Heart left ventricle (tissue), 13 donors: Measurements from ENCODE around the gene ATXN1.

Experiments used
- CTCF ChIP-seq, 12 donors: fragments of 200-600 bp; sonication (generic) in 4 of 12; IDR thresholded peaks; one replicate each; pipeline versions ENCODE4 v1.5.0 to v1.8.0; 2018 to 2022; ENCODE audit warnings: antibody characterized with exemption in 12 of 12, mild to moderate bottlenecking in 5 of 12
- POLR2A ChIP-seq, 2 donors: fragments of 450-650 bp; IDR thresholded peaks; one replicate each; pipeline ENCODE4 v1.6.1; 2017; ENCODE audit warnings: antibody characterized with exemption in 2 of 2, mild to moderate bottlenecking in 2 of 2, moderate library complexity in 2 of 2
- donor health status: ischemic (EF 13 %, LVEDD 7.1; RV severe dilation, severe dysfunction).
- donor health status: DM: no; HTN: yes; CAD: no.
- donor health status: DM: no; HTN: no; CAD: no.
- donor health status: ischemic (EF 25% LVEDD 6.9; RV normal size, moderate dysfunction).
- donor health status: ischemic (EF 25% LVEDD 5.7; RV mildly dilated, moderate dysfunction).
- donor health status: ischemic (EF 35%, LVEDD 5.7; RV mildly dilated, moderate dysfunction).
- donor health status: nonischemic (EF 11% LVEDD 7.7; RV severe dilation, severe dysfunction).
- donor health status: DM: yes; HTN: yes; CAD: no.
- donor health status: PGD.
- donor health status: ischemic (EF 29% LVEDD 5.4; RV normal size, mild dysfunction).
- donor health status: nonischemic (EF 23%, LVEDD 6.1; RV moderate dilation, normal function).

GRCh38 chr6:16767765-16768476, 6.7 kb upstream of the ATXN1 start:
- TF ChIP-seq CTCF (IDR thresholded peaks at IDR 0.05) = no peak
- no peak for TF ChIP-seq POLR2A (IDR thresholded peaks at IDR 0.05)
